Effector memory CD4-positive, alpha-beta T cell (primary cell): ENCODE measurements around the gene ACSM6.

ENCODE experiments used
- DNase-seq, 3 donors: peaks; one replicate each; pipeline ENCODE4 v3.0.0-alpha.2; 2020
- H3K27ac ChIP-seq: 2 replicates; pipeline ENCODE4 v1.7.0; 2013; ENCODE audit warnings: mild to moderate bottlenecking, low read length, moderate library complexity; ENCODE audit not compliant: insufficient read depth, poor library complexity, severe bottlenecking
- H3K27me3 ChIP-seq: replicated peaks from 2 replicates; pipeline ENCODE4 v1.7.0; 2013; ENCODE audit warnings: mild to moderate bottlenecking, low read length; ENCODE audit not compliant: insufficient read depth, control insufficient read depth, poor library complexity, severe bottlenecking
- H3K36me3 ChIP-seq: 2 replicates; pipeline ENCODE4 v1.7.0; 2013; ENCODE audit warnings: mild to moderate bottlenecking, low read length, moderate library complexity; ENCODE audit not compliant: control insufficient read depth, insufficient read depth
- H3K4me1 ChIP-seq: 2 replicates; pipeline ENCODE4 v1.7.0; 2013; ENCODE audit warnings: low read length, mild to moderate bottlenecking; ENCODE audit not compliant: control insufficient read depth, insufficient read depth, poor library complexity, severe bottlenecking
- H3K4me3 ChIP-seq: 2 replicates; pipeline ENCODE4 v1.7.0; 2013; ENCODE audit warnings: low read length, low read depth, mild to moderate bottlenecking; ENCODE audit not compliant: insufficient read depth, poor library complexity, severe bottlenecking
- H3K9me3 ChIP-seq: 2 replicates; pipeline ENCODE4 v1.7.0; 2013; ENCODE audit warnings: mild to moderate bottlenecking, low read length, moderate library complexity; ENCODE audit not compliant: control insufficient read depth
- total RNA-seq, 3 donors: gene quantifications; one replicate each; lab custom pipeline; 2026; lab: John Stamatoyannopoulos, UW

ACSM6 gene, protein sequence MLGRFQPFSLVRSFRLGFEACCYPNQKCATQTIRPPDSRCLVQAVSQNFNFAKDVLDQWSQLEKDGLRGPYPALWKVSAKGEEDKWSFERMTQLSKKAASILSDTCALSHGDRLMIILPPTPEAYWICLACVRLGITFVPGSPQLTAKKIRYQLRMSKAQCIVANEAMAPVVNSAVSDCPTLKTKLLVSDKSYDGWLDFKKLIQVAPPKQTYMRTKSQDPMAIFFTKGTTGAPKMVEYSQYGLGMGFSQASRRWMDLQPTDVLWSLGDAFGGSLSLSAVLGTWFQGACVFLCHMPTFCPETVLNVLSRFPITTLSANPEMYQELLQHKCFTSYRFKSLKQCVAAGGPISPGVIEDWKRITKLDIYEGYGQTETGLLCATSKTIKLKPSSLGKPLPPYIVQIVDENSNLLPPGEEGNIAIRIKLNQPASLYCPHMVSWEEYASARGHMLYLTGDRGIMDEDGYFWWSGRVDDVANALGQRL
- total RNA-seq, result 0 reads per million in 3 donors

GRCh38 chr10:95193944-95194343 lies at the start of gene ACSM6:
ACSM6 (plus strand) TSS chr10:95194238; CDS start chr10:95194486, 248 bp downstream.
- no peaks in the 10 kb centered on the region for H3K27me3 ChIP-seq
- H3K36me3 ChIP-seq, result no peaks in the 10 kb centered on the region
- H3K4me3 ChIP-seq, result no peak within 1 kb of the TSS
- no peaks in the 10 kb centered on the region for H3K4me1 ChIP-seq
- no peak for DNase-seq
- H3K27ac ChIP-seq, result no peak within 1 kb of the TSS
- H3K9me3 ChIP-seq, result no peaks in the 10 kb centered on the region

- Histone ChIP-seq H3K27me3 (no peaks in the 10 kb centered on the region), H3K36me3 (no peaks in the 10 kb centered on the region), H3K9me3 (no peaks in the 10 kb centered on the region), H3K4me3 (no peak overlapping the region), H3K27ac (no peak overlapping the region), H3K4me1 (no peaks in the 10 kb centered on the region)
- DNase-seq, result no peak
Measured at GRCh38 chr10:95168694-95169093, 25.3 kb upstream of the ACSM6 start.

DNA sequence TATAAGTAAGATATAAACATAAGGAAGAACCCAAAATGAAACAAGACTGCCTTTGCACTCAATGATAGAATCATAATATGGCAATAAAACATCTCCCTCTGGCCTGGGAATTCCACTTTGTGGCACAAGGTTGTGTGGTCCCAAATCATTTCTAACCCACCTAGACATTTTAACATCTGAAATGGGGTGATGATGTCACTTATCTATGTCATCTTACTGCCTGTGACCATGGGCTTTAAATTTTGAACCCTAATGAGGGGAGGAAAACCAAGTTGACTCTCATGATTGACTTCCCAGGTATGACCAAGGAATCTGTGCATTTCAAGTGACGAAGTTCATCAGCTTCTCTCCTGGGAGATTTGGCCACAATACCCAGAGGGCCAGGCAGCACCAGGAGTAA lies 24.5 kb upstream of the ACSM6 start:
- Histone ChIP-seq H3K9me3 (no peaks in the 10 kb centered on the region), H3K4me3 (no peak overlapping the region), H3K36me3 (no peaks in the 10 kb centered on the region), H3K27me3 (no peaks in the 10 kb centered on the region), H3K4me1 (no peaks in the 10 kb centered on the region), H3K27ac (no peak overlapping the region)
- DNase-seq, result no peak

GRCh38 chr10:95170790-95171189 lies 23.2 kb upstream of the ACSM6 start:
- no peaks in the 10 kb centered on the region for H3K36me3 ChIP-seq
- H3K4me3 ChIP-seq, result no peak overlapping the region
- H3K27ac ChIP-seq, result no peak overlapping the region
- no peaks in the 10 kb centered on the region for H3K9me3 ChIP-seq
- H3K4me1 ChIP-seq, result no peaks in the 10 kb centered on the region
- DNase-seq, result no peak
- H3K27me3 ChIP-seq, result no peaks in the 10 kb centered on the region

DNA sequence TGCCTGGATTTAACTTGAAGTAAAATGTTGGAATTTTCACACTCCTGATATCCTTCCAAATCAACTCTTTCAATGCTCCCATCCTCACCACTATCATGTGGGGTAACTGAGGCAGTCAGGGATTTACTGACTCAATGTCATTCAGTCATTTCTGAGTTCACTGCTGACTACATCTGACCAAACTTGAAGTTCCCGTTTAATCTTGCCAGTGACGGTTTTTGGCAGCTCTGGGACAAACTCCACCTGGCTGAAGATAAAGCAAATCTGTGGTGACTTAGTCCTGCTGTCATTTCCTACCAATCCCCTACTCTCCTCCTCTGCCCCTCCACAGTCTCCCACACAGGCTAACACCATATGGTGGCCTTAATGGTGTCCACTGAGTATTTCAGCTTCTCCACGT lies 22.7 kb upstream of the ACSM6 start:
- no peak for DNase-seq
- H3K27ac ChIP-seq, result no peak overlapping the region
- H3K9me3 ChIP-seq, result no peaks in the 10 kb centered on the region
- no peaks in the 10 kb centered on the region for H3K36me3 ChIP-seq
- H3K4me3 ChIP-seq, result no peak overlapping the region
- no peaks in the 10 kb centered on the region for H3K27me3 ChIP-seq
- no peaks in the 10 kb centered on the region for H3K4me1 ChIP-seq

DNA sequence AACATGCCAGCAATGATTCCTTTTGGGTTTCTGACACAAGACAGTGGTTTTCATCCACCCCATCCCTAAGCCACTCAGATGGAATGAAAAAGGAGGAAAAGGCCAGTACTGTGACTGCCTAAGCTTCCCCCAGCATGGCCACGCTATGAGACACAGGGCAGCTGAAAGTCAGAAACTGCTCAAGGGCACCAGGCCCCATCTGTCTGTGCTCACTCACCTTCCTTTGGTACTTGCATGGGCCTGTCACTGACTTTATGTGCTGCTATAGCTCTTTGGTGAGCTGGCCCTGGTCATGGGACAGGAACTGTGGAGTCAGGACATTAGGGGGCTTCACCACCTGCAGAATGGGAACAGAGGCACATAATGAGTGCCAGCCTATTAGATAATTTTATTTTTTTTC lies 21.2 kb upstream of the ACSM6 start:
- no peaks in the 10 kb centered on the region for H3K9me3 ChIP-seq
- no peaks in the 10 kb centered on the region for H3K4me1 ChIP-seq
- no peak for DNase-seq
- H3K36me3 ChIP-seq, result no peaks in the 10 kb centered on the region
- no peaks in the 10 kb centered on the region for H3K27me3 ChIP-seq
- no peak overlapping the region for H3K27ac ChIP-seq
- no peak overlapping the region for H3K4me3 ChIP-seq

GRCh38 chr10:95176101-95176500 lies 17.9 kb upstream of the ACSM6 start:
- H3K27me3 ChIP-seq, result no peaks in the 10 kb centered on the region
- no peaks in the 10 kb centered on the region for H3K36me3 ChIP-seq
- H3K4me1 ChIP-seq, result no peaks in the 10 kb centered on the region
- no peak for DNase-seq
- H3K4me3 ChIP-seq, result no peak overlapping the region
- H3K9me3 ChIP-seq, result no peaks in the 10 kb centered on the region
- no peak overlapping the region for H3K27ac ChIP-seq

GRCh38 chr10:95177429-95177828 lies 16.6 kb upstream of the ACSM6 start:
- Histone ChIP-seq H3K27ac (no peak overlapping the region), H3K4me1 (no peaks in the 10 kb centered on the region), H3K4me3 (no peak overlapping the region), H3K9me3 (no peaks in the 10 kb centered on the region), H3K36me3 (no peaks in the 10 kb centered on the region), H3K27me3 (no peaks in the 10 kb centered on the region)
- DNase-seq, result no peak

DNA sequence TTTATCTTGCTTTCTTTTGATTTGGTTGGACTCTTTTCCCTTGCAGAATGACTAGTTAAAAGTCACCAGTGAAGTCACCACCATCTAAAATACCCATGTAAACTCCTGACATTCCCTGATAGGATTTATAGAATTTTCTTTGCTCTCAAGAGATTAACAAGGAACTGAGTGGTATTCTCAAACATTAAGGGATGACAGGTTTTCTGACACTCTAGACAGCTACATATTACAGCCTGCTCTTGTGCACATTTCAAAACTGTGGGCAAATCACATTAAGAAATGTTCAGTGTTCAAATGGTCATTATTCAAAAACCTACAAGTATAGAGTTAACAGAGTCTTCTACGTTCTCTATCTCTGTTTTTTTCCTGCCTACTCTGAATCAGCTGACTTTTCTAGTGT lies 15.8 kb upstream of the ACSM6 start:
- H3K27me3 ChIP-seq, result no peaks in the 10 kb centered on the region
- H3K36me3 ChIP-seq, result no peaks in the 10 kb centered on the region
- no peaks in the 10 kb centered on the region for H3K4me1 ChIP-seq
- no peaks in the 10 kb centered on the region for H3K9me3 ChIP-seq
- no peak overlapping the region for H3K4me3 ChIP-seq
- no peak overlapping the region for H3K27ac ChIP-seq
- DNase-seq, result no peak

DNA sequence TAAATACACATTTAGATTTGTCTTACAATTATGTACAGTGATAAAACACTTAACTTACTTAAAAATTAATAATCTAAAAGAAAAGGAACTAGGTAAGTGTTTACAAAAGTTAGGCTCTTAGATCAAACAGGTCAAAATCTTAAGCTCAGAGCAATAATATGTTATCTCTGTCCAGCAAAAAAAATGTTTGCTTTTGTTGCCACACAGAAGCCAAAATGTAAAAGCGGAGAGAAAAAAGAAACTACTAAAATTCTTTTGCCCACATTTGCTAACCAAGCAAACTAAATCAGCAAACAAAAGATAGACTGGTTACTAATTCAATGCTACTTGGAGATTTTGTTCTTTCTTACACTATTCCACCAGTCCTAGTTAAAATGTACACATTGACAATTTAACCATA lies 15.2 kb upstream of the ACSM6 start:
- no peaks in the 10 kb centered on the region for H3K27me3 ChIP-seq
- H3K27ac ChIP-seq, result no peak overlapping the region
- no peaks in the 10 kb centered on the region for H3K9me3 ChIP-seq
- H3K4me1 ChIP-seq, result no peaks in the 10 kb centered on the region
- H3K4me3 ChIP-seq, result no peak overlapping the region
- H3K36me3 ChIP-seq, result no peaks in the 10 kb centered on the region
- DNase-seq, result no peak
